Stimulated activated naive CD8-positive, alpha-beta T cell treated with anti-CD3 and anti-CD28 coated beads, Interleukin-15, amount 100 ng/mL, for 72 hours (primary cell): ENCODE measurements around the gene ANKMY2.
"Not testable (repeated sequence)": the region's sequence is repeated elsewhere in the genome, so short reads cannot be mapped to it uniquely, and the experiment has no call there.

Experiments used
- ATAC-seq: fragments of 150-1000 bp; cut with Tn5 transposase; 2 replicates; pipeline ENCODE4 v1.10.0; 2021; ENCODE audit warnings: mild to moderate bottlenecking, moderate library complexity
- DNase-seq, 2 donors: peaks; one replicate each; pipeline ENCODE4 v3.0.0; 2021 to 2022
- H3K27ac Mint-ChIP-seq, 2 donors: one replicate each; pipeline ENCODE4 v1.8.0; 2022; ENCODE audit warnings: mild to moderate bottlenecking in 2 of 2, mixed read lengths in 2 of 2, moderate library complexity in 2 of 2
- H3K27me3 Mint-ChIP-seq: one replicate; pipeline ENCODE4 v1.8.0; 2022; ENCODE audit warnings: mixed read lengths
- H3K4me1 Mint-ChIP-seq: one replicate; pipeline ENCODE4 v1.8.0; 2022; ENCODE audit warnings: mild to moderate bottlenecking, mixed read lengths
- H3K4me3 Mint-ChIP-seq, 2 donors: one replicate each; pipeline ENCODE4 v1.8.0; 2022; ENCODE audit warnings: mild to moderate bottlenecking in 2 of 2, mixed read lengths in 2 of 2, moderate library complexity in 1 of 2
- H3K9me3 Mint-ChIP-seq, 2 donors: one replicate each; pipeline ENCODE4 v1.8.0; 2022; ENCODE audit warnings: mixed read lengths in 2 of 2

The ANKMY2 gene

GRCh38 chr7:16611711-16612110 lies 33.8 kb downstream of the ANKMY2 start:
- H3K9me3 Mint-ChIP-seq: no peaks in the 10 kb centered on the region
- no peaks in the 10 kb centered on the region for H3K27me3 Mint-ChIP-seq
- no peak overlapping the region for H3K4me3 Mint-ChIP-seq
- no peak for ATAC-seq
- no peak for DNase-seq
- H3K27ac Mint-ChIP-seq: peak overlapping the region in 1 of 2 donors; percentile 13
- peaks cover 7% of the 10 kb centered on the region for H3K4me1 Mint-ChIP-seq

GRCh38 chr7:16609842-16610450 lies 35.6 kb downstream of the ANKMY2 start:
- Mint-ChIP-seq H3K9me3 (no peaks in the 10 kb centered on the region), H3K27ac (no peak overlapping the region)
- ATAC-seq: no peak

GRCh38 chr7:16606704-16607103 lies 38.9 kb downstream of the ANKMY2 start:
- ATAC-seq: no peak
- Mint-ChIP-seq H3K27ac (no peak overlapping the region), H3K4me1 (peaks cover 3% of the 10 kb centered on the region), H3K9me3 (no peaks in the 10 kb centered on the region), H3K4me3 (no peak overlapping the region), H3K27me3 (no peaks in the 10 kb centered on the region)
- DNase-seq: no peak

More at GRCh38 chr7:16609842-16610450, 35.6 kb downstream of the ANKMY2 start:
- H3K4me1 Mint-ChIP-seq: peaks cover 7% of the 10 kb centered on the region
- no peaks in the 10 kb centered on the region for H3K27me3 Mint-ChIP-seq
- H3K4me3 Mint-ChIP-seq: no peak overlapping the region
- DNase-seq: no peak

GRCh38 chr7:16604054-16604453 lies 41.5 kb downstream of the ANKMY2 start:
- no peak overlapping the region for H3K27ac Mint-ChIP-seq
- ATAC-seq (no peak), DNase-seq (no peak)
- no peaks in the 10 kb centered on the region for H3K9me3 Mint-ChIP-seq
- H3K4me1 Mint-ChIP-seq: no peaks in the 10 kb centered on the region
- no peak overlapping the region for H3K4me3 Mint-ChIP-seq
- H3K27me3 Mint-ChIP-seq: no peaks in the 10 kb centered on the region

GRCh38 chr7:16603633-16604032 lies 41.9 kb downstream of the ANKMY2 start:
- ATAC-seq (no peak), DNase-seq (no peak)
- Mint-ChIP-seq H3K4me3 (no peak overlapping the region), H3K9me3 (no peaks in the 10 kb centered on the region), H3K4me1 (no peaks in the 10 kb centered on the region), H3K27me3 (no peaks in the 10 kb centered on the region), H3K27ac (no peak overlapping the region)

GRCh38 chr7:16599860-16600259 lies 45.7 kb downstream of the ANKMY2 start:
- H3K4me3 Mint-ChIP-seq: no peak overlapping the region
- no peak for ATAC-seq
- no peaks in the 10 kb centered on the region for H3K9me3 Mint-ChIP-seq
- no peaks in the 10 kb centered on the region for H3K27me3 Mint-ChIP-seq
- H3K27ac Mint-ChIP-seq: no peak overlapping the region
- DNase-seq: no peak
- H3K4me1 Mint-ChIP-seq: no peaks in the 10 kb centered on the region

- DNase-seq (no peak), ATAC-seq (no peak)
- no peak overlapping the region for H3K4me3 Mint-ChIP-seq
- no peak overlapping the region for H3K27ac Mint-ChIP-seq
- H3K27me3 Mint-ChIP-seq: no peaks in the 10 kb centered on the region
- H3K4me1 Mint-ChIP-seq: no peaks in the 10 kb centered on the region
- H3K9me3 Mint-ChIP-seq: no peaks in the 10 kb centered on the region
These were observed 47.5 kb downstream of the ANKMY2 start for GRCh38 chr7:16598015-16598414.

- not testable (repeated sequence) for ATAC-seq, H3K27ac Mint-ChIP-seq, DNase-seq, H3K4me3 Mint-ChIP-seq, H3K9me3 Mint-ChIP-seq, H3K27me3 Mint-ChIP-seq, H3K4me1 Mint-ChIP-seq
These were observed 50.0 kb downstream of the ANKMY2 start for GRCh38 chr7:16595596-16595995.

GRCh38 chr7:16594676-16595075 lies 50.9 kb downstream of the ANKMY2 start:
- H3K9me3 Mint-ChIP-seq: no peaks in the 10 kb centered on the region
- H3K27me3 Mint-ChIP-seq: no peaks in the 10 kb centered on the region
- no peak for DNase-seq
- H3K4me1 Mint-ChIP-seq: no peaks in the 10 kb centered on the region
- no peak overlapping the region for H3K4me3 Mint-ChIP-seq
- no peak overlapping the region for H3K27ac Mint-ChIP-seq
- ATAC-seq: no peak

- no peak overlapping the region for H3K27ac Mint-ChIP-seq
- ATAC-seq (no peak), DNase-seq (no peak)
- no peaks in the 10 kb centered on the region for H3K27me3 Mint-ChIP-seq
- H3K4me3 Mint-ChIP-seq: no peak overlapping the region
- H3K4me1 Mint-ChIP-seq: no peaks in the 10 kb centered on the region
- H3K9me3 Mint-ChIP-seq: no peaks in the 10 kb centered on the region
These were observed 51.5 kb downstream of the ANKMY2 start for GRCh38 chr7:16594061-16594460.

- no peak for DNase-seq
- Mint-ChIP-seq H3K4me1 (no peaks in the 10 kb centered on the region), H3K4me3 (no peak overlapping the region), H3K27me3 (no peaks in the 10 kb centered on the region), H3K9me3 (no peaks in the 10 kb centered on the region), H3K27ac (no peak overlapping the region)
- ATAC-seq: no peak
These were observed 53.2 kb downstream of the ANKMY2 start for GRCh38 chr7:16592395-16592794.

- no peak overlapping the region for H3K27ac Mint-ChIP-seq
- H3K9me3 Mint-ChIP-seq: peaks cover 0 to 7% of the 10 kb centered on the region in 2 donors
- H3K27me3 Mint-ChIP-seq: peaks cover 8% of the 10 kb centered on the region
- no peaks in the 10 kb centered on the region for H3K4me1 Mint-ChIP-seq
- ATAC-seq (no peak), DNase-seq (no peak)
- no peak overlapping the region for H3K4me3 Mint-ChIP-seq
These were observed 55.1 kb downstream of the ANKMY2 start for GRCh38 chr7:16590424-16590823.

- DNase-seq (no peak), ATAC-seq (no peak)
- H3K27ac Mint-ChIP-seq: no peak overlapping the region
- peaks cover 0 to 7% of the 10 kb centered on the region in 2 donors for H3K9me3 Mint-ChIP-seq
- peaks cover 13% of the 10 kb centered on the region for H3K27me3 Mint-ChIP-seq
- H3K4me1 Mint-ChIP-seq: no peaks in the 10 kb centered on the region
- H3K4me3 Mint-ChIP-seq: no peak overlapping the region
These were observed 55.7 kb downstream of the ANKMY2 start for GRCh38 chr7:16589881-16590280.

GRCh38 chr7:16587790-16588189 lies 57.8 kb downstream of the ANKMY2 start:
- no peaks in the 10 kb centered on the region for H3K4me1 Mint-ChIP-seq
- H3K27me3 Mint-ChIP-seq: peaks cover 23% of the 10 kb centered on the region
- DNase-seq (no peak), ATAC-seq (no peak)
- H3K9me3 Mint-ChIP-seq: peaks cover 0 to 7% of the 10 kb centered on the region in 2 donors
- H3K4me3 Mint-ChIP-seq: no peak overlapping the region
- no peak overlapping the region for H3K27ac Mint-ChIP-seq

GRCh38 chr7:16587129-16587528 lies 58.4 kb downstream of the ANKMY2 start:
- H3K9me3 Mint-ChIP-seq: peaks cover 0 to 7% of the 10 kb centered on the region in 2 donors
- no peaks in the 10 kb centered on the region for H3K4me1 Mint-ChIP-seq
- ATAC-seq (no peak), DNase-seq (no peak)
- H3K27me3 Mint-ChIP-seq: peaks cover 23% of the 10 kb centered on the region
- H3K27ac Mint-ChIP-seq: no peak overlapping the region
- H3K4me3 Mint-ChIP-seq: no peak overlapping the region

GRCh38 chr7:16586081-16586874 lies 59.3 kb downstream of the ANKMY2 start:
- DNase-seq (no peak), ATAC-seq (peak; percentile 32)
- Mint-ChIP-seq H3K27me3 (peaks cover 23% of the 10 kb centered on the region), H3K27ac (no peak overlapping the region), H3K4me1 (no peaks in the 10 kb centered on the region), H3K4me3 (peak overlapping the region in 1 of 2 donors; percentile 44), H3K9me3 (peaks cover 0 to 7% of the 10 kb centered on the region in 2 donors)
